Progenitor cell of endocrine pancreas (in vitro differentiated cells): ENCODE results near the gene UVSSA. TPM values are rescaled to one million over a fixed set of nuclear protein-coding genes. Genes with fewer than 3 reads are reported as not detected.

ENCODE experiments used
- DNase-seq: peaks from one replicate; pipeline ENCODE4 v3.0.0; 2021; ENCODE audit warnings: low spot score; ENCODE audit not compliant: unreplicated experiment
- H3K27ac Mint-ChIP-seq: 2 replicates; pipeline ENCODE4 v1.8.0; 2021; ENCODE audit warnings: mild to moderate bottlenecking, moderate library complexity, mixed read lengths
- H3K27me3 Mint-ChIP-seq: 2 replicates; pipeline ENCODE4 v1.8.0; 2021; ENCODE audit warnings: mixed read lengths
- H3K36me3 Mint-ChIP-seq: 2 replicates; pipeline ENCODE4 v1.8.0; 2022; ENCODE audit warnings: mixed read lengths; ENCODE audit not compliant: insufficient read depth
- H3K4me1 Mint-ChIP-seq: 2 replicates; pipeline ENCODE4 v1.8.0; 2021; ENCODE audit warnings: low read depth, mixed read lengths
- H3K4me3 Mint-ChIP-seq: 2 replicates; pipeline ENCODE4 v1.8.0; 2021; ENCODE audit warnings: low read depth, mild to moderate bottlenecking, moderate library complexity, mixed read lengths
- H3K9me3 Mint-ChIP-seq: 2 replicates; pipeline ENCODE4 v1.8.0; 2021; ENCODE audit warnings: low read depth, mixed read lengths
- CTCF ChIP-seq: fragments of 200-600 bp; sonication (generic); IDR thresholded peaks from one replicate; pipeline ENCODE4 v1.5.0; 2021; ENCODE audit warnings: antibody characterized with exemption, mild to moderate bottlenecking; ENCODE audit not compliant: unreplicated experiment
- total RNA-seq: library from RNA; stranded (reverse); gene quantifications from 2 replicates; pipeline ENCODE4 v1.2.1, GENCODE V29; 2021

Gene UVSSA
- total RNA-seq, 1 donor from 2014 or later = 32.5 TPM

GRCh38 chr4:1325176-1325480, 21.9 kb upstream of the UVSSA start:
- TF ChIP-seq CTCF = no peak
- peaks cover 8% of the 10 kb centered on the region for H3K36me3 Mint-ChIP-seq
- H3K27ac Mint-ChIP-seq = no peak overlapping the region
- no peaks in the 10 kb centered on the region for H3K9me3 Mint-ChIP-seq
- H3K4me1 Mint-ChIP-seq = no peaks in the 10 kb centered on the region
- H3K4me3 Mint-ChIP-seq = no peak overlapping the region
- no peaks in the 10 kb centered on the region for H3K27me3 Mint-ChIP-seq
- no peak for DNase-seq

GRCh38 chr4:1325681-1326635, 21.1 kb upstream of the UVSSA start:
- H3K4me1 Mint-ChIP-seq = no peaks in the 10 kb centered on the region
- H3K36me3 Mint-ChIP-seq = peaks cover 5% of the 10 kb centered on the region
- TF ChIP-seq CTCF = no peak
- no peak overlapping the region for H3K4me3 Mint-ChIP-seq
- H3K27me3 Mint-ChIP-seq = no peaks in the 10 kb centered on the region
- H3K27ac Mint-ChIP-seq = peak overlapping the region; percentile 64
- no peaks in the 10 kb centered on the region for H3K9me3 Mint-ChIP-seq
- no peak for DNase-seq

GRCh38 chr4:1326751-1327525, 20.1 kb upstream of the UVSSA start:
- H3K27ac Mint-ChIP-seq = no peak overlapping the region
- peaks cover 2% of the 10 kb centered on the region for H3K36me3 Mint-ChIP-seq

GRCh38 chr4:1327526-1328266, 19.3 kb upstream of the UVSSA start:
- no peak for TF ChIP-seq CTCF

More at GRCh38 chr4:1326751-1327525, 20.1 kb upstream of the UVSSA start:
- TF ChIP-seq CTCF = no peak
- no peak overlapping the region for H3K4me3 Mint-ChIP-seq
- H3K27me3 Mint-ChIP-seq = no peaks in the 10 kb centered on the region
- DNase-seq = no peak
- no peaks in the 10 kb centered on the region for H3K9me3 Mint-ChIP-seq
- H3K4me1 Mint-ChIP-seq = no peaks in the 10 kb centered on the region

More at GRCh38 chr4:1327526-1328266, 19.3 kb upstream of the UVSSA start:
- Mint-ChIP-seq H3K9me3 (no peaks in the 10 kb centered on the region), H3K4me3 (no peak overlapping the region), H3K36me3 (peaks cover 2% of the 10 kb centered on the region), H3K4me1 (no peaks in the 10 kb centered on the region), H3K27me3 (no peaks in the 10 kb centered on the region), H3K27ac (no peak overlapping the region)
- DNase-seq = no peak
